GM19467 (cell line): Measurements from ENCODE around the gene NOP9.
A peak's percentile ranks its signal among the peaks of the same experiment; 100 is the strongest.

Experiments used
- ATAC-seq: cut with Tn5 transposase; IDR thresholded peaks from one replicate; pipeline ENCODE4 v1.9.1; 2021; ENCODE audit warnings: mild to moderate bottlenecking, moderate library complexity; ENCODE audit not compliant: unreplicated experiment

Gene NOP9

DNA sequence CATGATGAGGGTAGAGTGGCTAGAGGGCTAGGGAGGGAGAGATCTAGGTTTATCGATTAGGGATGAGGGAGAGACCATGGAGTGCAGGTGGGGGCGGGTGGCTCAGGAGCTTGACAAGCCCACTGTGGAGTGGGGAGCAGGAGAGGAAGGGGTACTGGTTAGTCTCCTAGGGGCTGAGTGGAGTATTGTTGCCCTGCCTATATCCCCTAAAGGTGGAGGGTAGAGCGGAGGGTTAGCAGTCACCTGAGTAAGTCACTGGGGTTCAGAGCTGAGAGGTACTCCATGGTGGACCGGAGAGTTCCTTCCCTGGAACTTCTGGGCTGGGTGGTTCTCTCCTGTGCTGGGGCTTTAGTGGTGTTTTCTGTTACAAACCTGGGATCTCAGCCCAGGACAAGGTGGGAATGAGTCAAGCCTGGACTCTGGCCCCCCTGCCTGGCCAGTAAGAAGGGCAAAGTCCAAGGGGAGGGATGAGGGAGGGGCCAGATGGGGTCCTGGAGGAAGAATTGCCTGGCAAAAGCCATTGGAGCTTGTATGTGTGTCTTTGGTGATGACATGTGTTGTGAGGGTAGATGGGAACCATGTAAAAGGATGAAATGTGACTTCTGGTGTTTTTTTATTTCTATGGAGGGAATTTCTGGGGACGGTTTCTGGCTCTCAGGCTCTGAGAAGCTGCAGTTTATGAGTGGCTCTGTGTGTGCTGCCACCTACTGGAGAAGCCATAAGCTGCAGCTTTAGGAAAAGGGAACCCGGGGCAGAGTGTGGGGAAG, 8.1 kb downstream of the NOP9 start, which contains the start of gene CIDEB:
Gene CIDEB, minus strand, starts transcription at position 403 of the 767 bp plus-strand sequence. Its CDS starts 119 bp downstream, at position 284.
- no peak for ATAC-seq

DNA sequence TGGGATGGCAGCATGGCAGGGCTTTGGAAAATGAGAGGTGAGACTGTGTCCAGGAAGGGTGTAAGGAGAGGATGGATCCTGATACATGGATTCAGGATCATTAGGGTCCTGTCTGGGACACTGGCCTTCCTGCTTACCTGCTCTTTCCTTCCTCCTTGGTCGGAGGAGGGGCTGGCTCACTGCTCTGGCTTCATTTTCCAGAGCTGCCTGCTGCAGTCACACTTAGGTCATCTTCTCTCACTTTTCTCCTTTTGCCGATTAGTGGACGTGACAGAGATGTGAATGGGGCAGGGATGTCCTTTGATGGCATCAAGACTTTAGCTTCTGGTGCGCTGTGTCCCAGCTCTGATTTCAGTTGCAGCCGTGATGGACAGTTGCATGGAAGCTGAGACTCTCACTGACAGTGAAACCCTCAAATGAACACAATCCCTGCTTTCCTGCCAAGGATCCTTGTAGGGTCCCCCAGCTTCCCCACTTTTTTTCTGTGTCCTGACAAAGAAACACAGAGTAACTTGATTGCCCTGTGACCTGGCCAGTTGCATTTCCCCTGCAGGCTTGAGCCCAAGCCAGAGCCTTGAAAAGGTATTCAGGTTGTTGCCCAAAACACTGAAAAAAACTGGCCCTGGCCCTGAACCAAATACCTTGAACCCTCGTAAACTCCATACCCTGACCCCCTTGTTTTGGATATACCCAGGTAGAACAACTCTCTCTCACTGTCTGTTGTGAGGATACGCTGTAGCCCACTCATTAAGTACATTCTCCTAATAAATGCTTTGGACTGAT, 8.9 kb downstream of the NOP9 start:
- no peak for ATAC-seq

DNA sequence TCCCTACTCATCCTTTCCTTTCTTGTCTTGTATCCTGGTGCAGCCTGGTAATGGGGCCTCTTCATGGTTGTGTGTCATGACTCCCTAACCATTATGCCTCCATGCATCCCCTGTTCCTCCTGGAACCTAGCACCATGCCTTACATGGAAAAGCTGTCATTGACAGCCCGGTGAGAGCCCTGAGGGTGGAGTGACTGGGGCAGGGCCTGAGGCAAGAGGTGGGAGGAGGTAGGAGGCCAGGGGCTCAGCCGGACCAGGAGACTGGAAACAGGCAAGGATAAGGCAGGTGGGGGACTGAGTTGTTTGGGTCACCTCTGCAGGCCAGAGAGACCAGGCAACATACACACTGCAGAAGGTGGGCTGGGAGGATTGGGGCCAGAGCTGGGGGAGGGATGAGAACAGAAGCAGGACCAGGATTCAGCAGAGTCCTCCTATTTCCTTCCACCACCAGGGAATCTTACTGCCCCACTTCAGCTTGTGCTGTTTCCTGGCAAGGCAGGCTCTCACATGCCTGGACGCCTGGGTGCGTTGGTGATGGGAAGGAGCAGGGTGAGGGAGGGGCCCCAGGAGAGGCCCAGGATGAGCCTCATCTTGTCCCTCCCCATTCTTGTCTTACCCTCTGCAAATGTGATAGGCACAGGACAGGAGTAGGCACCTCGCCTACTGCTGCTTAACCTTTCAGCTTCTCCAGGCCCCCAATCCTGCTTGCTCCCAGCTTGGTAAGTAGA, 10.1 kb downstream of the NOP9 start, which contains the start of gene LTB4R2:
Gene LTB4R2, plus strand, starts transcription at position 603 of the 727 bp plus-strand sequence. CDS start 525 bp downstream, outside the sequence.
- no peak for ATAC-seq

DNA sequence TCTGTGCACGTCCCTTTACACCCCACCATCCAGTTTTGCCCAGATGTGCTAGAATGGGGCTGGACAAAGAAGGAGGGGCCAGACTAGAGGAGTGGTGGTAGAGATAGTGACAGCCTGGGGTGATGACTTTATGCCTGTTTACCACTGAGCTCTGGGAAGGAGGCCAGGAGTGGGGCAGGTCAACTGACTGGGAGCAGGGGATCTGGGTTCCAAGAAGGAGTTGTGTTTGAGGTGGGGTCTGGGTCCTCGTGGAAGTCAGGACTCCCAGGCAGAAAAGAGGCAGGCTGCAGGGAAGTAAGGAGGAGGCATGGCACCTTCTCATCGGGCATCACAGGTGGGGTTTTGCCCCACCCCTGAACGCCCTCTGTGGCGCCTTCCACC, 10.6 kb downstream of the NOP9 start:
- no peak for ATAC-seq

DNA sequence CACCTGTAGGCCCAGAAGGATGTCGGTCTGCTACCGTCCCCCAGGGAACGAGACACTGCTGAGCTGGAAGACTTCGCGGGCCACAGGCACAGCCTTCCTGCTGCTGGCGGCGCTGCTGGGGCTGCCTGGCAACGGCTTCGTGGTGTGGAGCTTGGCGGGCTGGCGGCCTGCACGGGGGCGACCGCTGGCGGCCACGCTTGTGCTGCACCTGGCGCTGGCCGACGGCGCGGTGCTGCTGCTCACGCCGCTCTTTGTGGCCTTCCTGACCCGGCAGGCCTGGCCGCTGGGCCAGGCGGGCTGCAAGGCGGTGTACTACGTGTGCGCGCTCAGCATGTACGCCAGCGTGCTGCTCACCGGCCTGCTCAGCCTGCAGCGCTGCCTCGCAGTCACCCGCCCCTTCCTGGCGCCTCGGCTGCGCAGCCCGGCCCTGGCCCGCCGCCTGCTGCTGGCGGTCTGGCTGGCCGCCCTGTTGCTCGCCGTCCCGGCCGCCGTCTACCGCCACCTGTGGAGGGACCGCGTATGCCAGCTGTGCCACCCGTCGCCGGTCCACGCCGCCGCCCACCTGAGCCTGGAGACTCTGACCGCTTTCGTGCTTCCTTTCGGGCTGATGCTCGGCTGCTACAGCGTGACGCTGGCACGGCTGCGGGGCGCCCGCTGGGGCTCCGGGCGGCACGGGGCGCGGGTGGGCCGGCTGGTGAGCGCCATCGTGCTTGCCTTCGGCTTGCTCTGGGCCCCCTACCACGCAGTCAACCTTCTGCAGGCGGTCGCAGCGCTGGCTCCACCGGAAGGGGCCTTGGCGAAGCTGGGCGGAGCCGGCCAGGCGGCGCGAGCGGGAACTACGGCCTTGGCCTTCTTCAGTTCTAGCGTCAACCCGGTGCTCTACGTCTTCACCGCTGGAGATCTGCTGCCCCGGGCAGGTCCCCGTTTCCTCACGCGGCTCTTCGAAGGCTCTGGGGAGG, 11.3 kb downstream of the NOP9 start, which contains the start of gene LTB4R:
Gene LTB4R, plus strand, starts transcription at position 857 of the 959 bp plus-strand sequence. CDS start 4,150 bp downstream, outside the sequence.
- peak; percentile 57 for ATAC-seq

DNA sequence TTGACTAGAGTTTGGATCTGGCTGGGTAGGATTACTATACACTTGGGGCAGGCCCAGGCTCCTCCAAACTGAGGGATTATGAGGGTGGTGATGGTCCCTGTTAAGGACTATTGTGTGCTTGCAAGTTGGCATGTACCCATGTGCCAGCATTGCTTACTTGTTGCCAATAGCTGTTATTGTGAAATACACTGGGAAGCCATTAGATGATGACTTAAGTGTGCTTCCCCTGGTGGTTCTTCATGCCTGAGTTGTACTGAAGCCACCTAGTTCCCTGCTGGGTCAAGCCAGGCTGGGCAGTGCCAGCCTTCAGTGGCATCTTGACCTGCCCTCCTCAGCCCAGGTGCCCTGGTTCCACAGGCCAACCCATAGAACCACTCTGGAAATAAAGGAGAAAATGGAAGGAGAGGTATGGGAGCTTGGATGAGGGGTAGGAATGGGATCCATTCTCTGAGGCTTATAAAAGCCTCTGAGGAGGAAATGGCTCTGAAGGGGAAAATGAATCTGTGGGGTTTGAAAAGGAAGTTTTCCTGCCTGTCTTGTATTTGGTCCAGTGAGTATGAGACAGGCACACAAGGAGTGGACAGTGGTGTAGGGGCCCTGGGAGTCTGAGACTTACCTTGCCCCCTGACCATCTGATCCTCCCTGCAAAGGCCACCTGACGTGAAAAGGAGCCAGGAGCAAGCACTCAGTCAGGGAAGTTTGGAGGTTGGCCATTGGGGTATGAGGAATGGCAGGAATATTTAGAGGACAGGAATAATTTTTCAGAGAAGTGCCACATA, 12.4 kb downstream of the NOP9 start:
- ATAC-seq: no peak

DNA sequence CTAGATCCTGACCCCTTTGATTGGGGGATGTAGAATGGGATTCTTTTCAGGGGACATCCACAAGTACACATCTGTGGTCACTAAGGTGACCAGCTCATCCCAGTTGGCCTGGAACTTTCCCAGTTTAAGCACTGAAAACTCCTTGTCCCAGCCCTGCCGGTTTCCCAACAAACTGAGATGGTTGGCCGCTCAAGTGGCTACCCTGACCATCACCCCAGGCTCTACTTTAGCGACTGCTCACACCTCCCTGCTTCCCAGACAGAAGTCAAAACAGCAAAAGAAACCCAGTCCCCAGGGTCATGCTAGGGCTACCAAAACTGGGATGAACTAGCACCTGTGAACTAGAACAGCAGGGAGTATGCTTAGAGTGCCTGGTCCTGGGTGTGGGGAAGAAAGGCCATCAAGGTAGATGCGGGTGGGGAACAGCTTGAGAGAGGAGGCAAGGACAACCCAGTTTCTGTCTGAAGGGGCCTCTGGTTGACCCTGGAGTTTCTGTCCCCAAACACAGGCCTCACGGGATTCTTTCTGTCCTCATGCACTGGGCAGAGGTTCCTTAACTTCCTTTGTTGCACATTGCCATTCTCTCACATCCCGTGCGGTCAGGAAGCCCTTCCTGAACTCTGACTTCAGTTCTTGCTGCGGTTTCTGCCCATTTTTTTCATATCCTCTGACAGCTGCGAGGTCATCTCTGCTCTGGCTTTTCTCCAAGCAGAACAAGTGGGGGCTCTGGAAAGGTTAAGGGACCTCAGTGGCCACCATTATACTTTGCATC, 13.3 kb downstream of the NOP9 start:
- no peak for ATAC-seq

DNA sequence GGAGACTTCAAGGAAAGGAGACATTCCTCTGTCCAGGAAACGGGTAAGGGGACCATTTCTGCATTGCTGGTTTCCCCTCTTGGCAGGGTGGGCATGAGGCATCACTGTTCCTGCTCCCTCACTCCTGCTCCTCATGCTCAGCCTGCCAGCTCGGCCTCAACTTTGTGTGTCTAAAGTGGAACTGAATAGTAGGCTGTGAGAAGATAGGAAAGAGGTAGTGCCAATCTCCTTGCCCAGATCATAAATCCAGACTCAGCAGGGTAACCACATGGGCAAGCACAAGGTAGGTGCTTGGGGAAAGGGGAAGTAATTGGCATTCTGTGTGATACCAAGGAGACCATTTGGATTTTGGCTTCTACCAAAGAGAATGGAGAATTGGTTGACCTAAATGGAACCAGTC, 14.3 kb downstream of the NOP9 start:
- ATAC-seq: no peak

DNA sequence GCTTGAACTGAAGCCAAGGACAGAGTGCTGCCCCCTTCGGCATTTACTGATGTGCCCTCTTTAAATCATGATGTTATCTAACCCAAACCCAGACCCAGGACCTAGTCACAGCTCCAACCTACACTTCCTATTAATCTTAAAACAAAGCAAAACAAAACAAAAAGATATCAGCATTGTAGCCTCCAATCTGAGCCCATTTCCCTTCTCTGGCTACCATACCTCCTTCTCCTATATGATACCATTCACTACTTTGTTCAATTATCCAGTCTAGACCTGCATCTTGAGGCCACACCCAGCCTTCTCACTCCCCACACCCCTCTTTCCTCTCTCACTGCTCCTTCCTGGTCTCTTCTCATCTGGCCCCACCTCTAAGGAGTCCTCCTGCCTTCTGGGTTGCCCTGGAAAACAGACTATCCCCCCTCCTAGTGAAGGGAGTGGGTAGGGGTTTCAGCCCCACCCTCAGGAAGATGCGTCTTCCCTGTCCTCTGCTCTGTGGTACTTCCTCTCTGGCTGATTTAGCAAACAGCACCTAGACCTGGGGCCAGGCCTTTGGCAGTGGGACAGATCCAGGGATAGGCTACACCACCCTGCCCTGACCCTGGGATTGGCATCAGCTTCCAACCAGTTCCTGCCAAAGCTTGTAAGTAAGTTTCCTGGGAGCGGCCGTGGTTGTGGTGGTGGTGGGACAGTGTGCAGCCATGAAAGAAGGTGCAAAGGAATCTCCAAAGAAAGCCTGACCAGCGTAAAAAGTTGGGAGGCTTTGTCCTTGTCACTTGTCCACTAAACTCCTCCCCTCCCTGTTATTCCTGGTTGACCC, 14.9 kb downstream of the NOP9 start:
- no peak for ATAC-seq

DNA sequence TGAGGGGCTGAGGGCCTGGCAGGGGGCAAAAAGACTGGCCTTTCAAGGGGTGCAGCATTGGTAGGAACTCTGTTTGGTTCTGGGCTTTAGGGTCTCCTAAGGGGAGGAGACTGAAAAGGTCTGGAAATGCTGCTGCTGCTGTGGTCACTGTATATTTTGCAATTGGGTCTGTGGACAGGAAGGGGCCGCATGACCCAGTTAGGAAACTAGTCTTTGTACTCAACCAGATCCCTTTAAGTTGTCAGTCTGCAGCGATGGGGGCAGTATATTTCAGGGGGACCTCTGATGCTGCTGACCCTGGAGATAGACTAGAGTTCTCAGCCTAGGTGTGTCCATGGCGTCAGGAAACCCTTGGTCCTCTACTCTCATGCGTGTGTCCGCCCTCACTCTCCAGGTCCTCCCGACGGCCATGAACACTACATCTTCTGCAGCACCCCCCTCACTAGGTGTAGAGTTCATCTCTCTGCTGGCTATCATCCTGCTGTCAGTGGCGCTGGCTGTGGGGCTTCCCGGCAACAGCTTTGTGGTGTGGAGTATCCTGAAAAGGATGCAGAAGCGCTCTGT, 15.7 kb downstream of the NOP9 start:
- ATAC-seq: no peak

DNA sequence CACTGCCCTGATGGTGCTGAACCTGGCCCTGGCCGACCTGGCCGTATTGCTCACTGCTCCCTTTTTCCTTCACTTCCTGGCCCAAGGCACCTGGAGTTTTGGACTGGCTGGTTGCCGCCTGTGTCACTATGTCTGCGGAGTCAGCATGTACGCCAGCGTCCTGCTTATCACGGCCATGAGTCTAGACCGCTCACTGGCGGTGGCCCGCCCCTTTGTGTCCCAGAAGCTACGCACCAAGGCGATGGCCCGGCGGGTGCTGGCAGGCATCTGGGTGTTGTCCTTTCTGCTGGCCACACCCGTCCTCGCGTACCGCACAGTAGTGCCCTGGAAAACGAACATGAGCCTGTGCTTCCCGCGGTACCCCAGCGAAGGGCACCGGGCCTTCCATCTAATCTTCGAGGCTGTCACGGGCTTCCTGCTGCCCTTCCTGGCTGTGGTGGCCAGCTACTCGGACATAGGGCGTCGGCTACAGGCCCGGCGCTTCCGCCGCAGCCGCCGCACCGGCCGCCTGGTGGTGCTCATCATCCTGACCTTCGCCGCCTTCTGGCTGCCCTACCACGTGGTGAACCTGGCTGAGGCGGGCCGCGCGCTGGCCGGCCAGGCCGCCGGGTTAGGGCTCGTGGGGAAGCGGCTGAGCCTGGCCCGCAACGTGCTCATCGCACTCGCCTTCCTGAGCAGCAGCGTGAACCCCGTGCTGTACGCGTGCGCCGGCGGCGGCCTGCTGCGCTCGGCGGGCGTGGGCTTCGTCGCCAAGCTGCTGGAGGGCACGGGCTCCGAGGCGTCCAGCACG, 16.4 kb downstream of the NOP9 start:
- ATAC-seq: no peak

DNA sequence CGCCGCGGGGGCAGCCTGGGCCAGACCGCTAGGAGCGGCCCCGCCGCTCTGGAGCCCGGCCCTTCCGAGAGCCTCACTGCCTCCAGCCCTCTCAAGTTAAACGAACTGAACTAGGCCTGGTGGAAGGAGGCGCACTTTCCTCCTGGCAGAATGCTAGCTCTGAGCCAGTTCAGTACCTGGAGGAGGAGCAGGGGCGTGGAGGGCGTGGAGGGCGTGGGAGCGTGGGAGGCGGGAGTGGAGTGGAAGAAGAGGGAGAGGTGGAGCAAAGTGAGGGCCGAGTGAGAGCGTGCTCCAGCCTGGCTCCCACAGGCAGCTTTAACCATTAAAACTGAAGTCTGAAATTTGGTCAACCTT, 16.9 kb downstream of the NOP9 start:
- ATAC-seq: no peak

DNA sequence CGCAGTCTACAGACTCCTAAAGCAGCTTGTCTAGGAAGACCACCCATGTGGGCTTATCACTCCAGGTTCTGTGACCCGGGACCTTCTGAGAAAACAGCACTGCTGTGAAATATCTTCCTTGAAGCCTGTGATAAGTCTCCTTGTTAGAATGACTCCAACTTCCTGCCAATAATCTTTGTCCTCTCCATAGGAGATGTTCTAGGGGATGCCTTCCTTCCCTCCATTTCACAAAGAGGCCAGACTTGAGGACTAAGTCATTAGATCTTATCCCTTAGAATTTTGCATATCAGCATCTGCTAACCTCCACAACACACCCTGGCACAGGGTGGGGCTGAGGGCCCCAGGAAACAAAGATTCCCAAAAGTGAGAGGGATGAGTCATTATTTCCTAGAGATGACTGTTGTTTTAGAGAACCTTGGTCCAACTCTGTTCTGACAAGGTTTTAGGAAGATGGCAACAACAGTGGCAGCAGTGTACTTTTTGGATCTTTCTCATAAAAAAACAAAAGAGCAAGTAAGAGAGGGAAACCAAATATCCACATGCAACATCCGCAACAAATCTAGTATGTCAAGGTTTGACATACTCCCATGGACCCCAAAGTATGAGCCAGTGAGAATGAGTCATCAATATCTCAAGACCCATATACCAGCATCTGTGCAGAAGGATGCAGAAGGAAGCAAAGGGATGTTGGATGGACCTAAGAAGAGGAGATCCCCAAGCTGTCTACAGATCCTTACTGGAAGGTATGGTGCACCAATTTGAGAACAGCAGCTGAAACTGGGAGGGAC, 17.7 kb downstream of the NOP9 start:
- no peak for ATAC-seq

DNA sequence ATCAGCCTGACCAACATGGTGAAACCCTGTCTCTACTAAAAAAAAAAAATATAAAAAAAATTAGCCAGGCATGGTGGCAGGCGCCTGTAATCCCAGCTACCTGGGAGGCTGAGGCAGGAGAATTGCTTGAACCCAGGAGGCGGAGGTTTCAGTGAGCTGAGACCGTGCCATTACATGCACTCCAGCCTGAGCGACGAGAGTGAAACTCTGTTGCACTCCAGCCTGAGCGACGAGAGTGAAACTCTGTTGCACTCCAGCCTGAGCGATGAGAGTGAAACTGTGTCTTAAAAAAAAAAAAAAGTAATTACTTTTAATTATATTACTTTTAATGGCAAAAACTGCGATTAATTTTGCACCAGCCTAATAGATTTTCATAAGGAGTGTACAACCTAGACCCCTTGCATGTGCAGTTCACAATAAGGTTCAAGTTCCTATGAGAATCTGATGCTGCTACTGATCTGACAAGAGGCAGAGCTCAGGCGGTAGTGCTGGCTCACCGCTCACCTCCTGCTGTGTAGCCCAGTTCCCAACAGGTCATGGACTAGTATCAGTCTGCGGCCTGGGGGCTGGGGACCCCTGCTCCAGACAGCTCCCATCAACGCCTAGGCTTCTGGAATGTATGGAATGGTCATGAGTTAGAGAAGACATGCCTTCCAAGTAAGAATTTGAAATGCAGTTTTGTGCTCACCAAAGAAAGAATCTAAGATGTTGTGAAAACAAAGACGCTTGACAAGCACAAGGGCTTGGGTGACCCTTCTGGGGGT, 21.7 kb downstream of the NOP9 start:
- no peak for ATAC-seq

DNA sequence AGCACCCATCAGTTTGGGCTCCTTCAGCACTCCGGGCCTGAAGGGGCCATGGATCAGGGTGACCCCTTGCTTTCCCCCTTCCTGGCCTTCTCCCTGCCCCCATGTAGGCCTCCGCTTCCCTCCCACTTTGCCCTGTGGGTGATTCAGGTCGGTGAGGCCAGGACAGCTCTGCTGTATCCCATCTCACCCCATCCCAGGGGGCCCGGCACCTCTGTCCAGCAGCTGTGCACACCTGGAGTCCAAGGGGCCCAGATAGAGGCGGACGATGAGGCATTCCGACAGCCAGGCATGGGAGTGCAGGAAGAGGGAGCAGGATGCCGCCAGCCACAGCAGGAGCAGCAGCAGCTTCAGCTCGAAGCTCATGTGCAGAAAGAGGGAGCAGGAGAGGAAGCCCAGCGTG, 23.0 kb downstream of the NOP9 start:
- ATAC-seq: no peak
